ENCODE data around the gene JMJD1C. TPM values are rescaled to one million over a fixed set of nuclear protein-coding genes. Genes with fewer than 3 reads are reported as not detected.

JMJD1C gene
- total RNA-seq, 2 donors from 2014 or later = 39.2 to 50.7 TPM

DNA sequence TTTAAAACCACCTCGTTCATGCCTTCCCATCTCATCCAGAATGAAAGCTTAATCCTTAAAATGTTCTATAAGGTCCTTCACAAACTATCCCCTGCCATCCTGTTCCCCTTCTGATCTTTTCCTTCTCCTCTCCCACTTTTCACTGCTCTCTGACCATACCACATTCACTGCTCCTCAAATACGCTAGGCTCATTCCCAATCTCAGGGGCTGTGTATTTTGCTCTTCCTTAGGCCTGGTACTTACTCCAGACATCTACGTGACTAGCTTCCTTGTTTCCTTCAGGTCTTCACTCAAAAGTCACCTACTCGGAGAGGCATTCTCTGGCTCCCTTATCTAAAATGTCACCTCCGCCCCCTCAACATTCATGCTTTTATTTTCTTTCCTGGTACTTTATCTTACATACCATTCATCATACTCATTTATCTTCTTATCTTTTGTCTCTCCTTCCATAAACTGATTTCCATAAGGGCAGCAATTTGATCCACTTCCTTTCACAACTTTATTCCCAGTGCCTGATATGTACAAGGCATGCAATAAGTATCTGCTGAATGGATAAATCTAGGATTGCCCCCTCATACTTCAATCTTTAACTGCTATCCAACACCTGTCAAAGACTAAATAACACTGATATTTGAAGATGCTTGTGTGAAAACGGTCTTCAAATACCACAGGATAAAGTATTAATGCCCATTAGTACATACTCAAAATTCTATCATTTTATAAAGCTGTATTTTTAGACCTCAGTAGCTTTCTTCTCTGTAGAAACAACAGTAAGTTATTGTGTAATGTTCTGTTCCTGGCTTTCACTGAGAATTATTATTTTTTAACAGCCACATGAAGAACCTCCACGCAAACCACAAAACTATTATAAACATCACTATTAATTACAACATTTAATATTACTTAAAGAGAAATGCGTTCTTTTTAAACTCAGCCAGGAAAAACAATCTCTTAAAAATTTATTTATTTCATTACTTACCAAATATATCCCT, 27.0 kb downstream of the JMJD1C start:
- H3K4me1 Mint-ChIP-seq (ENCODE audit: low read depth in 2 of 2) = peaks cover 0 to 6% of the 10 kb centered on the region in 2 donors
- no peaks in the 10 kb centered on the region for H3K27me3 Mint-ChIP-seq
- no peak for ATAC-seq
- H3K36me3 Mint-ChIP-seq = no peaks in the 10 kb centered on the region
- H3K4me3 Mint-ChIP-seq = no peak overlapping the region
- DNase-seq (ENCODE audit: low spot score) = no peak
- H3K9me3 Mint-ChIP-seq = no peaks in the 10 kb centered on the region
- no peak overlapping the region for H3K27ac Mint-ChIP-seq

DNA sequence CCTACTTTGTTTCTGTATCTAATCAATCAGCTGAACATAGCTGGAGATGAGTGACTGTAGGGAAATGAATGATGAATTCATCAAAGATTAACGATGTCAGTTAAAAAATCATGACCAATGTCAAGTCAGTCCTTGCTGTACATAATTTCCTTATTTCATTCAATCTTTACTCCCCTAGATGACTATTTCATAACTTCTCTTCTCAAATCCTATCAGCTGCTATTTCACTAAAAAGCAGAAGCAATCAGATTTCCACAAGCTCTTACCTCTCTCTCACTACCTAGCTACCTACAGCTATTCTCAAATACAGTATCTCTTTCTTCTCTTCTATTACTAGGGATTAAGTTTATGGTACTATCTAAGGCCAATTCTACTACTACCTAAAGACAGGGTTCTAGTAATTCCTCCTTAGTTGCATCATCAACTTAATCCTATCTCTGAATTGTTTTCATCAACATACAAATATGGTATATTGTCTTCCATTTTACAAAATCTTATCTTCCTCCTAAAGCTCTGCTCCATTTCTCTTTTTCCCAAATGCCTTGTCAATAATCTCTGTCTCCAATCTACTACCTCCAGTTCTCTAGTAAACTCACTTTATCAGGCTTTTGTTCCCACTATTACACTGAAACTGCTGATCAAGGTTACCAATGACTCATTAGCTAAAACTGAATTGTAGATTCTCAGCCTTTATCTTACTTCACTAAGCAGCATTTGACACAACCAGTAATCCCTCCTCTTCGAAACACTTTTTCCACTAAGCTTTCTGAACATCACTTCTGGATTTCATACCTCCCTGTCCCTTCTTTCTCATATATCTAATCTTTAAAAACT, 28.4 kb downstream of the JMJD1C start:
- Mint-ChIP-seq H3K36me3 (no peaks in the 10 kb centered on the region), H3K27ac (no peak overlapping the region), H3K9me3 (no peaks in the 10 kb centered on the region), H3K4me1 (ENCODE audit: low read depth in 2 of 2) (peaks cover 3 to 5% of the 10 kb centered on the region in 2 donors), H3K27me3 (no peaks in the 10 kb centered on the region), H3K4me3 (no peak overlapping the region)
- ATAC-seq (no peak), DNase-seq (ENCODE audit: low spot score) (no peak)

GRCh38 chr10:63436225-63436624, 29.6 kb downstream of the JMJD1C start:
- DNase-seq (ENCODE audit: low spot score) (no peak), ATAC-seq (no peak)
- H3K27ac Mint-ChIP-seq = no peak overlapping the region
- no peaks in the 10 kb centered on the region for H3K27me3 Mint-ChIP-seq
- no peaks in the 10 kb centered on the region for H3K9me3 Mint-ChIP-seq
- H3K36me3 Mint-ChIP-seq = no peaks in the 10 kb centered on the region
- peaks cover 7 to 8% of the 10 kb centered on the region in 2 donors for H3K4me1 Mint-ChIP-seq (ENCODE audit: low read depth in 2 of 2)
- H3K4me3 Mint-ChIP-seq = no peak overlapping the region

- Mint-ChIP-seq H3K4me1 (ENCODE audit: low read depth in 2 of 2) (peaks cover 7 to 11% of the 10 kb centered on the region in 2 donors), H3K27ac (no peak overlapping the region), H3K4me3 (no peak overlapping the region), H3K27me3 (no peaks in the 10 kb centered on the region), H3K9me3 (no peaks in the 10 kb centered on the region), H3K36me3 (no peaks in the 10 kb centered on the region)
- DNase-seq (ENCODE audit: low spot score) = no peak
- ATAC-seq = no peak
Observed at GRCh38 chr10:63434866-63435854, 30.6 kb downstream of the JMJD1C start.

DNA sequence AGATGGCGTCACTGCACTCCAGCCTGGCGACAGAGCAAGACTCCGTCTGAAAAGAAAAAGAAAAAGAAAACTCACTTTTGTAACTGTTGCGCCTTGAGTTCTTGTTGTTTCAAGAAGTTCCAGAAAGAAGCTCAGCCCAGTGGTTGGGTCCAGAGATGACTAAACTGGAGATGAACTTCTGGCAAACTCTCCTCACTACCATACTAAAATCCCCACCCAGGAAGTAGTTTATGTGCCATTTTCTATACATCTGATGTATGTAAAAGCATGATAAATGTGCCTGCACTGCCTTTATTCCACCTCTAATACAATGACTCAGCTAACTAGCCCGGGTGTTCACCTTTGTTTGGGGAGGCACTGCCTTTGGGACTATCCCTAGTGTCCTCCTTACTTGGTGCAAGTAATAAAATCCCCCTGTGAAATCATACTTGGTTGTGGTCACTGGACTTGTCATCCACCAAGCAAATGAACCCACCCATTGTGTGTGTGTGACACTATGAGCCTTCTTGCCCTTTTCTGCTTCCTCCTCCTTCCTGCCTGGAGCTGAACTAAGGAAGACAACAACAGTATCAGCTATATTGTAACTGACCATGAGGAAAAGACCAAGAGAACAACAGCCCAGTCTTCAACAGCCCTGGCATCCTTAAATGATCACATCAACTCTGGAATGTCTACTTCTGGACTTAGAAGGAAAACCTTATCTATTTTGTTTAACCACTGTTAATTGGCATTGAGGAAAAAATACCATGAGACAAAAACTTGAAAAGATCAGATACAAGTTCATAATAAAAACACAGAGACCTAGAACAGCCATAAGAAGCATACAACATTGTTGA, 33.6 kb downstream of the JMJD1C start:
- Mint-ChIP-seq H3K27ac (no peak overlapping the region), H3K4me3 (no peak overlapping the region), H3K27me3 (no peaks in the 10 kb centered on the region), H3K4me1 (ENCODE audit: low read depth in 2 of 2) (peaks cover 7 to 15% of the 10 kb centered on the region in 2 donors), H3K36me3 (no peaks in the 10 kb centered on the region), H3K9me3 (no peaks in the 10 kb centered on the region)
- DNase-seq (ENCODE audit: low spot score) (no peak), ATAC-seq (peak; percentile 46 to 53)

- Mint-ChIP-seq H3K27ac (no peak overlapping the region), H3K27me3 (no peaks in the 10 kb centered on the region), H3K9me3 (no peaks in the 10 kb centered on the region), H3K4me3 (no peak overlapping the region), H3K4me1 (ENCODE audit: low read depth in 2 of 2) (peaks cover 7 to 15% of the 10 kb centered on the region in 2 donors), H3K36me3 (no peaks in the 10 kb centered on the region)
- ATAC-seq (no peak), DNase-seq (ENCODE audit: low spot score) (no peak)
Observed at GRCh38 chr10:63430999-63431356, 34.8 kb downstream of the JMJD1C start.

- ATAC-seq (no peak), DNase-seq (ENCODE audit: low spot score) (no peak)
- Mint-ChIP-seq H3K27me3 (no peaks in the 10 kb centered on the region), H3K4me1 (ENCODE audit: low read depth in 2 of 2) (peaks cover 7 to 15% of the 10 kb centered on the region in 2 donors), H3K9me3 (no peaks in the 10 kb centered on the region), H3K4me3 (no peak overlapping the region), H3K27ac (no peak overlapping the region), H3K36me3 (no peaks in the 10 kb centered on the region)
Observed at GRCh38 chr10:63430091-63430998, 35.4 kb downstream of the JMJD1C start.

- H3K4me1 Mint-ChIP-seq (ENCODE audit: low read depth in 2 of 2) = peaks cover 7 to 15% of the 10 kb centered on the region in 2 donors
- no peaks in the 10 kb centered on the region for H3K36me3 Mint-ChIP-seq
- H3K27me3 Mint-ChIP-seq = no peaks in the 10 kb centered on the region
- H3K9me3 Mint-ChIP-seq = no peaks in the 10 kb centered on the region
- ATAC-seq (no peak), DNase-seq (ENCODE audit: low spot score) (no peak)
- no peak overlapping the region for H3K27ac Mint-ChIP-seq
- H3K4me3 Mint-ChIP-seq = no peak overlapping the region
Observed at GRCh38 chr10:63429281-63429680, 36.5 kb downstream of the JMJD1C start.

- Mint-ChIP-seq H3K36me3 (no peaks in the 10 kb centered on the region), H3K4me1 (ENCODE audit: low read depth in 2 of 2) (peaks cover 8 to 19% of the 10 kb centered on the region in 2 donors), H3K27me3 (no peaks in the 10 kb centered on the region), H3K4me3 (no peak overlapping the region), H3K9me3 (no peaks in the 10 kb centered on the region), H3K27ac (no peak overlapping the region)
- no peak for ATAC-seq
- no peak for DNase-seq (ENCODE audit: low spot score)
Observed at GRCh38 chr10:63427013-63427412, 38.8 kb downstream of the JMJD1C start.

DNA sequence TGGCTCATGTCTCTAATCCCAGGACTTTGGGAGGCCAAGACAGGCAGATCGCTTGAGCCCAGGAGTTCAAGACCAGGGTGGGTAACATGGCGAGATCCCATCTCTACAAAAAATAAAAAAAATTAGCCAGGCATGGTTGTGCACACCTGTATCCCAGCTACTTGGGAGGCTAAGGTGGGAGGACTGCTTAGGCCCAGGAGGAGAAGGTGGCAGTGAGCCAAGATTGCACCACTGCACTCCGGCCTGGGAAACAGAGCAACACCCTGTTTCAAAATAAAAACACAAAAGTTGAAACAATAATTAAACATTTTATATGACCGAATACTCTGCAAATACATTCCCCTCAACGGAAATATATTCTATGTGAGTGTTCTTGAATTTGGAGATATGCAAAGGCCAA, 40.3 kb downstream of the JMJD1C start:
- ATAC-seq (no peak), DNase-seq (ENCODE audit: low spot score) (no peak)
- H3K36me3 Mint-ChIP-seq = no peaks in the 10 kb centered on the region
- H3K4me3 Mint-ChIP-seq = no peak overlapping the region
- no peaks in the 10 kb centered on the region for H3K27me3 Mint-ChIP-seq
- H3K27ac Mint-ChIP-seq = no peak overlapping the region
- no peaks in the 10 kb centered on the region for H3K9me3 Mint-ChIP-seq
- H3K4me1 Mint-ChIP-seq (ENCODE audit: low read depth in 2 of 2) = peaks cover 14 to 27% of the 10 kb centered on the region in 2 donors

- Mint-ChIP-seq H3K9me3 (no peaks in the 10 kb centered on the region), H3K4me1 (ENCODE audit: low read depth in 2 of 2) (peaks cover 14 to 24% of the 10 kb centered on the region in 2 donors), H3K27me3 (no peaks in the 10 kb centered on the region), H3K27ac (no peak overlapping the region), H3K36me3 (no peaks in the 10 kb centered on the region), H3K4me3 (no peak overlapping the region)
- ATAC-seq (no peak), DNase-seq (ENCODE audit: low spot score) (no peak)
Observed at GRCh38 chr10:63424576-63424975, 41.2 kb downstream of the JMJD1C start.

DNA sequence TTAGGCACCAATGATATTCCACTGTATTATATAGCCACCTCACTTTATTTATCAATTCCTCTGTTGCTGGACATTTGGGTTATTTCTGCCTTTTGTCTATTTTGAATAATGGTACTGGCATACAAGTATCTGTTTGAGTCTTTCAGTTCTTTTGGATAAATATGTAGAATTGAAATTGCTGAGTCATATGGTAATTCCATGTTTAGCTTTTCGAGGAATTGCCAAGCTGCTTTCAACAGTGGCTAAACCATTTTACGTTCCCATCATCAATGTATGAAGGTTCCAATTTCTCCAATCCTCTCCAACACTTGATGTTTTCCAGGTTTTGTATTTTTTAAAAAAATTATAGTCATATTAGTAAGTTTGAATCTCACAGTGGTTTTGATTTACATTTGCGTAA, 42.3 kb downstream of the JMJD1C start:
- no peaks in the 10 kb centered on the region for H3K36me3 Mint-ChIP-seq
- H3K9me3 Mint-ChIP-seq = no peaks in the 10 kb centered on the region
- DNase-seq (ENCODE audit: low spot score) = no peak
- H3K27ac Mint-ChIP-seq = no peak overlapping the region
- H3K4me3 Mint-ChIP-seq = no peak overlapping the region
- ATAC-seq = no peak
- H3K27me3 Mint-ChIP-seq = no peaks in the 10 kb centered on the region
- H3K4me1 Mint-ChIP-seq (ENCODE audit: low read depth in 2 of 2) = peaks cover 14 to 22% of the 10 kb centered on the region in 2 donors
